Endothelial cell of umbilical vein (primary cell): ENCODE measurements around the gene SDC1. TPM values are rescaled to one million over a fixed set of nuclear protein-coding genes. Genes with fewer than 3 reads are reported as not detected.

Experiments
- BruUV-seq: library from RNA; stranded (reverse); fragments of 400-500 nt; replicated peaks from 2 replicates; lab custom pipeline; 2021; lab: Mats Ljungman, UMichigan
- CTCF ChIA-PET: fragments of 300-600, 350-600 bp; sonication (Branson Sonifier 250); formaldehyde crosslinking; loops from one replicate; lab custom pipeline; 2021; ENCODE audit warnings: antibody characterized with exemption, inconsistent platforms; lab: Charles Lee
- POLR2A ChIA-PET: fragments of 300-600, 350-600 bp; sonication (Branson Sonifier 250); formaldehyde crosslinking; loops from one replicate; lab custom pipeline; 2021; ENCODE audit warnings: antibody characterized with exemption, inconsistent platforms; lab: Charles Lee
- DNase-seq: peaks from one replicate; pipeline ENCODE4 v3.0.0-alpha.2; 2011; ENCODE audit warnings: low read depth, low spot score
- FAIRE-seq: peaks from 2 replicates; lab custom pipeline; 2011; peaks lifted over from hg19 to GRCh38; lab: Jason Lieb, UNC
- H2AFZ ChIP-seq: 2 replicates; pipeline ENCODE4 v1.6.0; 2012; ENCODE audit warnings: low read depth, low read length, control low read depth, inconsistent platforms
- H3K27ac ChIP-seq: 2 replicates; pipeline ENCODE4 v1.5.1; 2011; ENCODE audit warnings: low read depth, mild to moderate bottlenecking, control low read depth, low read length, moderate library complexity; ENCODE audit not compliant: insufficient read depth
- H3K27me3 ChIP-seq, 2 experiments: 2 replicates each; pipeline versions ENCODE4 v1.6.0 to v1.6.1; 2011; ENCODE audit warnings: low read length in 2 of 2, mixed read lengths in 1 of 2; ENCODE audit not compliant: control insufficient read depth in 2 of 2, insufficient read depth in 2 of 2
- H3K36me3 ChIP-seq, 2 experiments: 2 replicates in 1 of 2; 3 replicates in 1 of 2; pipeline ENCODE4 v1.5.1; 2011; ENCODE audit warnings: low read length in 2 of 2, mild to moderate bottlenecking in 1 of 2, moderate library complexity in 1 of 2; ENCODE audit not compliant: control insufficient read depth in 2 of 2, insufficient read depth in 2 of 2; ENCODE audit errors: extremely low read depth in 1 of 2
- H3K4me1 ChIP-seq: 3 replicates; pipeline ENCODE4 v1.5.1; 2011; ENCODE audit warnings: mild to moderate bottlenecking, low read length; ENCODE audit not compliant: control insufficient read depth, insufficient read depth; ENCODE audit errors: extremely low read depth
- H3K4me2 ChIP-seq: 2 replicates; pipeline ENCODE4 v1.6.1; 2011; ENCODE audit warnings: low read length, control low read depth, mixed read lengths; ENCODE audit not compliant: insufficient read depth
- H3K4me3 ChIP-seq, 3 experiments: fragments of 200-600 bp in 1 of 3; sonication (generic), shearing (Covaris generic) in 1 of 3; replicated peaks in 1 of 3; 2 replicates each; pipeline ENCODE4 v1.5.1; 2011 to 2016; ENCODE audit warnings: control low read depth in 3 of 3, low read length in 3 of 3, mild to moderate bottlenecking in 2 of 3, inconsistent platforms in 1 of 3, low read depth in 1 of 3, moderate library complexity in 1 of 3; ENCODE audit not compliant: insufficient read depth in 1 of 3
- H3K79me2 ChIP-seq: 2 replicates; pipeline ENCODE4 v1.6.0; 2012; ENCODE audit warnings: low read length, inconsistent platforms; ENCODE audit not compliant: control insufficient read depth, insufficient read depth
- H3K9ac ChIP-seq: replicated peaks from 2 replicates; pipeline ENCODE3; 2011; ENCODE audit warnings: low read length, control low read depth; ENCODE audit not compliant: insufficient read depth; ENCODE audit errors: extremely low read depth
- H3K9me1 ChIP-seq: replicated peaks from 3 replicates; pipeline ENCODE4 v1.6.0; 2011; ENCODE audit warnings: mild to moderate bottlenecking, low read length; ENCODE audit not compliant: control insufficient read depth, insufficient read depth; ENCODE audit errors: extremely low read depth
- H3K9me3 ChIP-seq: replicated peaks from 2 replicates; pipeline ENCODE4 v1.5.1; 2012; ENCODE audit warnings: low read length, inconsistent platforms; ENCODE audit not compliant: control insufficient read depth, insufficient read depth
- H4K20me1 ChIP-seq: replicated peaks from 2 replicates; pipeline ENCODE3; 2011; ENCODE audit warnings: mild to moderate bottlenecking, low read length; ENCODE audit not compliant: control insufficient read depth, insufficient read depth; ENCODE audit errors: extremely low read depth
- CTCF ChIP-seq, 2 donors: IDR thresholded peaks; 1 replicate in 1 of 2; 2 replicates in 1 of 2; pipeline ENCODE4 v1.5.1; 2011; ENCODE audit warnings: low read length in 2 of 2, mild to moderate bottlenecking in 2 of 2, moderate library complexity in 2 of 2, control low read depth in 1 of 2, inconsistent platforms in 1 of 2, low read depth in 1 of 2; ENCODE audit not compliant: insufficient read depth in 1 of 2; ENCODE audit errors: extremely low read depth in 1 of 2
- EZH2 ChIP-seq: IDR thresholded peaks from 2 replicates; pipeline ENCODE4 v1.6.1; 2012; ENCODE audit warnings: borderline replicate concordance, low read depth, mild to moderate bottlenecking, moderate library complexity, low read length, inconsistent platforms; ENCODE audit not compliant: severe bottlenecking
- FOS ChIP-seq: IDR thresholded peaks from 2 replicates; pipeline ENCODE4 v1.6.1; 2011; ENCODE audit warnings: mild to moderate bottlenecking, low read length, moderate library complexity, borderline replicate concordance; ENCODE audit not compliant: insufficient read depth
- GATA2 ChIP-seq: IDR thresholded peaks from 2 replicates; pipeline ENCODE4 v1.7.0; 2011; ENCODE audit warnings: low read depth, mild to moderate bottlenecking, moderate library complexity, mixed read lengths, low read length; ENCODE audit not compliant: insufficient read length, insufficient read depth
- JUN ChIP-seq: IDR thresholded peaks from 2 replicates; pipeline ENCODE4 v1.6.1; 2011; ENCODE audit warnings: borderline replicate concordance, low read depth; ENCODE audit not compliant: insufficient read length, insufficient read depth
- MAX ChIP-seq: IDR thresholded peaks from 2 replicates; pipeline ENCODE4 v1.6.1; 2011; ENCODE audit not compliant: insufficient read depth, insufficient read length
- MYC ChIP-seq: IDR thresholded peaks from one replicate; pipeline ENCODE4 v1.6.1; 2011; ENCODE audit warnings: mild to moderate bottlenecking, low read depth, low read length
- POLR2A ChIP-seq: IDR thresholded peaks from 2 replicates; pipeline ENCODE4 v1.6.1; 2012; ENCODE audit warnings: low read depth, mild to moderate bottlenecking, control low read depth, low read length
- POLR2AphosphoS5 ChIP-seq: IDR thresholded peaks from 2 replicates; pipeline ENCODE4 v1.6.1; 2012; ENCODE audit warnings: low read depth, mild to moderate bottlenecking, control low read depth, low read length, moderate library complexity; ENCODE audit not compliant: insufficient read depth
- dilution Hi-C: fragments of 300-500 bp; cut with MboI; formaldehyde crosslinking; loops from one replicate; pipeline ENCODE4 v1.15.0; 2019; ENCODE audit warnings: low sequenced_read_pairs; ENCODE audit not compliant: extremely low pct_ligation_motif_present
- intact Hi-C: fragments of 100-400 bp; cut with micrococcal nuclease; formaldehyde crosslinking; loops from one replicate; pipeline ENCODE4 v1.10.0; 2022
- polyA plus RNA-seq, 4 experiments: library from polyadenylated mRNA; depleted of rRNA in 3 of 4; stranded (reverse) in 3 of 4; unstranded in 1 of 4; fragments of >200 nt; gene quantifications; 2 replicates each; pipeline versions ENCODE4 v1.2.1 to v1.2.3, GENCODE V29; 2011 to 2012; ENCODE audit warnings: missing spikeins in 1 of 4
- total RNA-seq: library from RNA; stranded (reverse); gene quantifications from 2 replicates; pipeline ENCODE4 v1.2.3, GENCODE V29; 2021

The SDC1 gene
- total and polyA plus RNA-seq, 2 donors (not counting 3 experiments of a cell fraction or from before 2014, with no cell fraction given): 3.2 to 4.0 TPM

- no peak for FAIRE-seq
- BruUV-seq: no TSS peak
These were observed 17.9 kb downstream of the SDC1 start for GRCh38 chr2:20207051-20207450.

GRCh38 chr2:20205915-20206524 lies 18.9 kb downstream of the SDC1 start:
- intact Hi-C loops: no loop called here
- no peak overlapping the region for H3K27ac ChIP-seq
- H3K9me1 ChIP-seq: no peaks in the 10 kb centered on the region
- H3K4me3 ChIP-seq: no peak overlapping the region
- H2AFZ ChIP-seq: no peak overlapping the region
- no peak overlapping the region for H3K4me2 ChIP-seq
- no peak overlapping the region for H3K9ac ChIP-seq
- no peaks in the 10 kb centered on the region for H4K20me1 ChIP-seq
- H3K36me3 ChIP-seq: no peaks in the 10 kb centered on the region
- DNase-seq (no peak), FAIRE-seq (no peak)
- ChIA-PET CTCF (interaction anchor here (1.0 to 4.8 kb wide), 5 partner anchors 9 to 250 kb away, joined by 3 to 26 read pairs (median 4); no protein-coding TSS in a partner anchor), POLR2A (no interaction called here)
- dilution Hi-C loops: no loop called here
- H3K27me3 ChIP-seq: no peaks in the 10 kb centered on the region
- no peaks in the 10 kb centered on the region for H3K79me2 ChIP-seq
- no TSS peak for BruUV-seq
- no peaks in the 10 kb centered on the region for H3K4me1 ChIP-seq
- H3K9me3 ChIP-seq: no peaks in the 10 kb centered on the region
- TF ChIP-seq EZH2: no peak
- no peak for TF ChIP-seq CTCF (IDR thresholded peaks at IDR 0.05; ENCODE audit: extremely low read depth in 1 of 2, insufficient read depth in 1 of 2, low read depth in 1 of 2, low read length in 2 of 2)
- TF ChIP-seq JUN: no peak
- no peak for TF ChIP-seq GATA2
- no peak for TF ChIP-seq MYC
- TF ChIP-seq POLR2A: no peak
- no peak for TF ChIP-seq FOS
- no peak for TF ChIP-seq POLR2AphosphoS5
- no peak for TF ChIP-seq MAX

More at GRCh38 chr2:20207051-20207450, 17.9 kb downstream of the SDC1 start:
- ChIA-PET POLR2A (no interaction called here), CTCF (interaction anchor here (4.8 kb wide), 1 partner anchor 71 kb away, joined by 26 read pairs; no protein-coding TSS in a partner anchor)
- dilution Hi-C loops (no loop called here), intact Hi-C loops (no loop called here)
- Histone ChIP-seq H3K9ac (no peak overlapping the region), H4K20me1 (no peaks in the 10 kb centered on the region), H3K27ac (no peak overlapping the region), H2AFZ (no peak overlapping the region), H3K9me3 (no peaks in the 10 kb centered on the region), H3K4me2 (no peak overlapping the region), H3K9me1 (no peaks in the 10 kb centered on the region), H3K4me1 (no peaks in the 10 kb centered on the region), H3K27me3 (no peaks in the 10 kb centered on the region), H3K79me2 (no peaks in the 10 kb centered on the region), H3K36me3 (no peaks in the 10 kb centered on the region), H3K4me3 (no peak overlapping the region)
- DNase-seq: no peak
- TF ChIP-seq MAX: no peak
- TF ChIP-seq POLR2A: no peak
- TF ChIP-seq MYC: no peak
- TF ChIP-seq FOS: no peak
- no peak for TF ChIP-seq EZH2
- no peak for TF ChIP-seq JUN
- no peak for TF ChIP-seq GATA2
